ENCODE measurements around the gene SPTBN1. TPM values are rescaled to one million over a fixed set of nuclear protein-coding genes. Genes with fewer than 3 reads are reported as not detected.

SPTBN1 gene
- total RNA-seq, 1 donor: 206 TPM

- DNase-seq (ENCODE audit: low read depth in 2 of 3, low spot score in 2 of 3): no peak
Observed at GRCh38 chr2:54598347-54599325, 142.5 kb downstream of the SPTBN1 start.

- DNase-seq (ENCODE audit: low read depth in 2 of 3, low spot score in 2 of 3): no peak
Observed at GRCh38 chr2:54599326-54599710, 143.2 kb downstream of the SPTBN1 start.

GRCh38 chr2:54599914-54600313 lies 143.8 kb downstream of the SPTBN1 start:
- DNase-seq (ENCODE audit: low read depth in 2 of 3, low spot score in 2 of 3): peak in 1 of 3 donors; percentile 58

GRCh38 chr2:54601339-54601738 lies 145.2 kb downstream of the SPTBN1 start:
- no peak for DNase-seq (ENCODE audit: low read depth in 2 of 3, low spot score in 2 of 3)

- no peak for DNase-seq (ENCODE audit: low read depth in 2 of 3, low spot score in 2 of 3)
Observed at GRCh38 chr2:54602736-54603322, 146.7 kb downstream of the SPTBN1 start.

- peak in 1 of 3 donors; percentile 28 for DNase-seq (ENCODE audit: low read depth in 2 of 3, low spot score in 2 of 3)
Observed at GRCh38 chr2:54603357-54603756, 147.2 kb downstream of the SPTBN1 start.

GRCh38 chr2:54603796-54604195 lies 147.7 kb downstream of the SPTBN1 start:
- no peak for DNase-seq (ENCODE audit: low read depth in 2 of 3, low spot score in 2 of 3)

GRCh38 chr2:54604871-54605270 lies 148.7 kb downstream of the SPTBN1 start:
- peak in 2 of 3 donors; percentile 77 to 79 for DNase-seq (ENCODE audit: low read depth in 2 of 3, low spot score in 2 of 3)

GRCh38 chr2:54605836-54606235 lies 149.7 kb downstream of the SPTBN1 start:
- no peak for DNase-seq (ENCODE audit: low read depth in 2 of 3, low spot score in 2 of 3)

GRCh38 chr2:54606393-54606958 lies 150.3 kb downstream of the SPTBN1 start:
- no peak for DNase-seq (ENCODE audit: low read depth in 2 of 3, low spot score in 2 of 3)

GRCh38 chr2:54608224-54608623 lies 152.1 kb downstream of the SPTBN1 start:
- no peak for DNase-seq (ENCODE audit: low read depth in 2 of 3, low spot score in 2 of 3)

- DNase-seq (ENCODE audit: low read depth in 2 of 3, low spot score in 2 of 3): no peak
Observed at GRCh38 chr2:54609241-54609640, 153.1 kb downstream of the SPTBN1 start.

GRCh38 chr2:54609647-54610046 lies 153.5 kb downstream of the SPTBN1 start:
- no peak for DNase-seq (ENCODE audit: low read depth in 2 of 3, low spot score in 2 of 3)

GRCh38 chr2:54610700-54611099 lies 154.6 kb downstream of the SPTBN1 start:
- DNase-seq (ENCODE audit: low read depth in 2 of 3, low spot score in 2 of 3): no peak

GRCh38 chr2:54611830-54612545 lies 155.9 kb downstream of the SPTBN1 start:
- DNase-seq (ENCODE audit: low read depth in 2 of 3, low spot score in 2 of 3): no peak

- no peak for DNase-seq (ENCODE audit: low read depth in 2 of 3, low spot score in 2 of 3)
Observed at GRCh38 chr2:54613386-54613785, 157.3 kb downstream of the SPTBN1 start.

GRCh38 chr2:54613794-54614257 lies 157.7 kb downstream of the SPTBN1 start:
- no peak for DNase-seq (ENCODE audit: low read depth in 2 of 3, low spot score in 2 of 3)

- DNase-seq (ENCODE audit: low read depth in 2 of 3, low spot score in 2 of 3): no peak
Observed at GRCh38 chr2:54614819-54615218, 158.7 kb downstream of the SPTBN1 start.

GRCh38 chr2:54615832-54616534 lies 159.9 kb downstream of the SPTBN1 start:
- DNase-seq (ENCODE audit: low read depth in 2 of 3, low spot score in 2 of 3): no peak

GRCh38 chr2:54617409-54617808 lies 161.3 kb downstream of the SPTBN1 start:
- DNase-seq (ENCODE audit: low read depth in 2 of 3, low spot score in 2 of 3): no peak

Data from hematopoietic multipotent progenitor cell (in vitro differentiated cells).